BJ (cell line): ENCODE data around the gene IFI44. TPM values are rescaled to one million over a fixed set of nuclear protein-coding genes. Genes with fewer than 3 reads are reported as not detected.

Source experiments
- CTCF ChIA-PET: fragments of 350-600 bp; formaldehyde crosslinking; extraction: SDS; loops from one replicate; lab custom pipeline; 2021; ENCODE audit warnings: antibody characterized with exemption, inconsistent platforms; lab: Yijun Ruan, JAX
- POLR2A ChIA-PET: fragments of 300-600 bp; sonication (Branson Sonifier 250); formaldehyde crosslinking; extraction: SDS; loops from one replicate; lab custom pipeline; 2021; ENCODE audit warnings: antibody characterized with exemption; lab: Charles Lee
- DNase-seq: peaks from one replicate; pipeline ENCODE4 v3.0.0-alpha.2; 2011; ENCODE audit warnings: low read depth
- H3K27me3 ChIP-seq: 2 replicates; pipeline ENCODE4 v1.6.0; 2011; ENCODE audit warnings: low read length; ENCODE audit not compliant: control insufficient read depth, insufficient read depth
- H3K36me3 ChIP-seq: 2 replicates; pipeline ENCODE4 v1.5.1; 2011; ENCODE audit warnings: low read length; ENCODE audit not compliant: control insufficient read depth, insufficient read depth
- H3K4me3 ChIP-seq: 2 replicates; pipeline ENCODE4 v1.5.1; 2011; ENCODE audit warnings: low read depth, mild to moderate bottlenecking, control low read depth, low read length
- polyA plus RNA-seq: library from polyadenylated mRNA; depleted of rRNA; stranded (reverse); fragments of >200 nt; gene quantifications from 2 replicates; pipeline ENCODE4 v1.2.3, GENCODE V29; 2011
- TF ChIP-seq, protein P1 (sequence below): IDR thresholded peaks from 2 replicates; pipeline ENCODE4 v1.5.1; 2011; ENCODE audit warnings: low read depth, mild to moderate bottlenecking, control low read depth, inconsistent platforms, low read length, moderate library complexity; ENCODE audit not compliant: insufficient read depth

Gene IFI44
- polyA plus RNA-seq, 1 experiment: 2.2 TPM

DNA sequence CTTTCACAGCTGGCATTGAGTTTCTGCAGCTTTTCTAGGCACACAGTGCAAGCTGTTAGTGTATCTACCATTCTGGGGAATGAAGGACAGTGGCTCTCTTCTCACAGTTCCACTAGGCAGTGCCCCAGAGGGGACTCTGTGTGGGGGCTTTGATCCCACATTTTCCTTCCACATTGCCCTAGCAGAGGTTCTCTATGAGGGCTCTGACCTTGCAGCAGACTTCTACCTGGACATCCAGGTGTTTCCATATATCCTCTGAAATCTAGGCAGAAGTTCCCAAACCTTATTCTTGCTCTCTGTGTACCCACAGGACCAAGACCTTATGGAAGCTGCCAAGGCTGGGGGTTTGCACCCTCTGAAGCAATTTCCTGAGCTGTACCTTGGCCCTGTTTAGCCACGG, 2.4 kb upstream of the IFI44 start:
- no peaks in the 10 kb centered on the region for H3K27me3 ChIP-seq
- DNase-seq: no peak
- no peaks in the 10 kb centered on the region for H3K36me3 ChIP-seq
- CTCF ChIA-PET: interaction anchor here (0.6 to 2.0 kb wide), 4 partner anchors 19 to 510 kb away, joined by 3 to 7 read pairs (median 3); no protein-coding TSS in a partner anchor
- H3K4me3 ChIP-seq: no peak overlapping the region
- POLR2A ChIA-PET: interaction anchor here (0.6 kb wide), 1 partner anchor 1289 kb away, joined by 15 read pairs; no protein-coding TSS in a partner anchor
- TF ChIP-seq, protein P1, sequence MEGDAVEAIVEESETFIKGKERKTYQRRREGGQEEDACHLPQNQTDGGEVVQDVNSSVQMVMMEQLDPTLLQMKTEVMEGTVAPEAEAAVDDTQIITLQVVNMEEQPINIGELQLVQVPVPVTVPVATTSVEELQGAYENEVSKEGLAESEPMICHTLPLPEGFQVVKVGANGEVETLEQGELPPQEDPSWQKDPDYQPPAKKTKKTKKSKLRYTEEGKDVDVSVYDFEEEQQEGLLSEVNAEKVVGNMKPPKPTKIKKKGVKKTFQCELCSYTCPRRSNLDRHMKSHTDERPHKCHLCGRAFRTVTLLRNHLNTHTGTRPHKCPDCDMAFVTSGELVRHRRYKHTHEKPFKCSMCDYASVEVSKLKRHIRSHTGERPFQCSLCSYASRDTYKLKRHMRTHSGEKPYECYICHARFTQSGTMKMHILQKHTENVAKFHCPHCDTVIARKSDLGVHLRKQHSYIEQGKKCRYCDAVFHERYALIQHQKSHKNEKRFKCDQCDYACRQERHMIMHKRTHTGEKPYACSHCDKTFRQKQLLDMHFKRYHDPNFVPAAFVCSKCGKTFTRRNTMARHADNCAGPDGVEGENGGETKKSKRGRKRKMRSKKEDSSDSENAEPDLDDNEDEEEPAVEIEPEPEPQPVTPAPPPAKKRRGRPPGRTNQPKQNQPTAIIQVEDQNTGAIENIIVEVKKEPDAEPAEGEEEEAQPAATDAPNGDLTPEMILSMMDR: no peak

DNA sequence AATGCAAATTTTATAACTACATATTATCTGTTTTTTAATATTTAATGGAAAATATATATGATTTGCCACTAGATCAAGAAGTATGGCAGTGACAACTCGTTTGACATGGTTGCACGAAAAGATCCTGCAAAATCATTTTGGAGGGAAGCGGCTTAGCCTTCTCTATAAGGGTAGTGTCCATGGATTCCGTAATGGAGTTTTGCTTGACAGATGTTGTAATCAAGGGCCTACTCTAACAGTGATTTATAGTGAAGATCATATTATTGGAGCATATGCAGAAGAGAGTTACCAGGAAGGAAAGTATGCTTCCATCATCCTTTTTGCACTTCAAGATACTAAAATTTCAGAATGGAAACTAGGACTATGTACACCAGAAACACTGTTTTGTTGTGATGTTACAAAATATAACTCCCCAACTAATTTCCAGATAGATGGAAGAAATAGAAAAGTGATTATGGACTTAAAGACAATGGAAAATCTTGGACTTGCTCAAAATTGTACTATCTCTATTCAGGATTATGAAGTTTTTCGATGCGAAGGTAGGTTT, 556 bp downstream of the IFI44 start:
- Histone ChIP-seq H3K4me3 (peak overlapping the region; percentile 17), H3K27me3 (no peaks in the 10 kb centered on the region), H3K36me3 (no peaks in the 10 kb centered on the region)
- ChIA-PET POLR2A (no interaction called here), CTCF (no interaction called here)
- TF ChIP-seq, protein P1: no peak
- DNase-seq: no peak

DNA sequence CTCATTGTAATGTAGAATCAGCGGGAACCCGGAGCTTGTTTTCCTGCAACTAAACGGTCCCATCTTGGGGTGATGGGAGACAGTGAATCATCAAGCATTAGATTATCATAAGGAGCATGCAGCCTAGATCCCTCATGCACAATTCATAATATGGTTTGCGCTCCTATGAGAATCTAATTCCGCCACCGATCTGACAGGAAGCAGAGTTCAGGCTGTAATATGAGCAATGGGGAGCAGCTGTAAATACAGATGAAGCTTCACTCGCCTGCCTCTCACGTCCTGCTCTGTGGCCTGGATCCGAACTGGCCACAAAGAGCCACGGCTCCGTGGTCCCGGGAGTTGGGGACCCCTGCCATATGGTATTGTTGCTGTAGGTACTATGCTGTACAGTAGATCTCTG, 1.6 kb downstream of the IFI44 start:
- Histone ChIP-seq H3K27me3 (no peaks in the 10 kb centered on the region), H3K36me3 (no peaks in the 10 kb centered on the region), H3K4me3 (peak overlapping the region; percentile 24)
- POLR2A ChIA-PET: no interaction called here
- TF ChIP-seq, protein P1: no peak
- DNase-seq: no peak
- CTCF ChIA-PET: no interaction called here

DNA sequence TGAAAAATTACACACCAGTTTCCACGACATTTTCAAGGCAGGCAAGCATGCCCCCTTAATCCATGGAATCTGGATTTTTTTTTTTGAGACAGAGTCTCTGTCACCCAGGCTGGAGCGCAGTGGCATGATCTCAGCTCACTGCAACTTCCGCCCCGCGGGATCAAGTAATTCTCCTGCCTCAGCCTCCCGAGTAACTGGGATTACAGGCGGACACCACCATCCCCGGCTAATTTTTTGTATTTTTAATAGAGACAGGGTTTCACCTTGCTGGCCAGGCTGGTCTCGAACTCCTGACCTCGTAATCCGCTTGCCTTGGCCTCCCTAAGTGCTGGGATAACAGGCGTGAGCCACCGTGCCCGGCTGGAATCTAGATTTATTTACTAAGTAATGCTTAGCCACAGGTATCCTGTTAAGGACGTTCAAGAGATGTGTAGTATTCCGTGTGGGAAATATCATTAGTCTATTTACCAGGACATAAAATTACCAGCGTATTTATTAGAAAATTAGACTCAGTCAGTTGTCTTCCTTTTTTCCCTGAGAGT, 2.5 kb downstream of the IFI44 start:
- H3K4me3 ChIP-seq: no peak overlapping the region
- TF ChIP-seq, protein P1: no peak
- CTCF ChIA-PET: no interaction called here

DNA sequence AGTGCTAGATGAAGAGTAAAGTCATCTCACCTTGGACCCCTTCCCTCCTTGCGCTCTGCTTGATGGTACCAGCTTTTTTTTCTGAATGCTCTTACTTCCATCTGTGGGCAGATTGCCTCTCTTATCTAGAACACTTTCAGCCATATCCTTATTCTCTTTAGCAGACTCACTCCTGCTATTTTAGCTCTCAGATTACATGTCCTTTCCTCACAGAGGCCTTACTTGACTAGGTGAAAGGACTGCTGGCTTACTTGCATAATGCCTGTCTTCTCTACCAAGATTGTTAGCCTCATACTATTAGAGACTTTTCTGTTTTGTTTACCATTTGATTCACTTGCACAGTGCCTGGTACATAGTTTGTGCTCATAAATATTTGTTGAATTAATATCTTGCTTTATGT, 9.3 kb downstream of the IFI44 start:
- ChIA-PET POLR2A (no interaction called here), CTCF (interaction anchor here (1.8 kb wide), 1 partner anchor 41 kb away, joined by 5 read pairs; no protein-coding TSS in a partner anchor)
- no peak for DNase-seq
- H3K4me3 ChIP-seq: no peak overlapping the region
- no peaks in the 10 kb centered on the region for H3K36me3 ChIP-seq
- no peaks in the 10 kb centered on the region for H3K27me3 ChIP-seq
- TF ChIP-seq, protein P1: no peak

More for the DNA sequence above, 2.5 kb downstream of the IFI44 start:
- DNase-seq: no peak
- POLR2A ChIA-PET: no interaction called here
- H3K36me3 ChIP-seq: no peaks in the 10 kb centered on the region
- H3K27me3 ChIP-seq: no peaks in the 10 kb centered on the region
